Mesenchymal stem cell (in vitro differentiated cells and primary cell): ENCODE data around the gene GBA2.
A peak's percentile ranks its signal among the peaks of the same experiment; 100 is the strongest.

Source experiments
- DNase-seq: peaks from one replicate; pipeline ENCODE4 v3.0.0-alpha.2; 2013
- H2AFZ ChIP-seq: one replicate; pipeline ENCODE4 v1.6.1; 2013; ENCODE audit warnings: low read depth, mild to moderate bottlenecking, control low read depth, inconsistent platforms, low read length, moderate library complexity
- H2AK5ac ChIP-seq: 2 replicates; pipeline ENCODE4 v1.6.1; 2013; ENCODE audit warnings: low read length, moderate library complexity, mild to moderate bottlenecking, inconsistent platforms; ENCODE audit not compliant: severe bottlenecking
- H2BK120ac ChIP-seq: one replicate; pipeline ENCODE4 v1.6.1; 2013; ENCODE audit warnings: low read depth, mild to moderate bottlenecking, inconsistent platforms, low read length, moderate library complexity
- H2BK12ac ChIP-seq, 2 experiments: one replicate each; pipeline ENCODE4 v1.6.1; 2013; ENCODE audit warnings: inconsistent platforms in 2 of 2, low read length in 2 of 2, mild to moderate bottlenecking in 2 of 2, moderate library complexity in 2 of 2, control low read depth in 1 of 2
- H2BK15ac ChIP-seq: one replicate; pipeline ENCODE4 v1.6.1; 2013; ENCODE audit warnings: mild to moderate bottlenecking, low read depth, inconsistent platforms; ENCODE audit not compliant: poor library complexity, severe bottlenecking
- H2BK5ac ChIP-seq: 2 replicates; pipeline ENCODE4 v1.6.1; 2013; ENCODE audit warnings: low read depth, mild to moderate bottlenecking, low read length, control low read depth, inconsistent platforms; ENCODE audit not compliant: poor library complexity, severe bottlenecking
- H3K14ac ChIP-seq, 2 experiments: one replicate each; pipeline ENCODE4 v1.6.1; 2013; ENCODE audit warnings: inconsistent platforms in 2 of 2, low read length in 2 of 2, control low read depth in 1 of 2, mild to moderate bottlenecking in 1 of 2, moderate library complexity in 1 of 2
- H3K18ac ChIP-seq, 2 experiments: one replicate each; pipeline ENCODE4 v1.6.1; 2013; ENCODE audit warnings: inconsistent platforms in 2 of 2, low read length in 2 of 2, control low read depth in 1 of 2, low read depth in 1 of 2, mild to moderate bottlenecking in 1 of 2
- H3K23ac ChIP-seq, 2 experiments: one replicate each; pipeline ENCODE4 v1.6.1; 2013; ENCODE audit warnings: inconsistent platforms in 2 of 2, low read length in 2 of 2, mild to moderate bottlenecking in 2 of 2, moderate library complexity in 2 of 2, control low read depth in 1 of 2
- H3K27ac ChIP-seq: 2 replicates; pipeline ENCODE4 v1.5.1; 2013; ENCODE audit warnings: mild to moderate bottlenecking, moderate library complexity, low read length, control low read depth, inconsistent platforms; ENCODE audit not compliant: poor library complexity, severe bottlenecking
- H3K27me3 ChIP-seq, 2 experiments: 2 replicates each; pipeline versions ENCODE4 v1.6.1 to v1.7.0; 2013; ENCODE audit warnings: low read length in 2 of 2, mild to moderate bottlenecking in 2 of 2, moderate library complexity in 2 of 2, control low read depth in 1 of 2, inconsistent platforms in 1 of 2; ENCODE audit not compliant: control insufficient read depth in 1 of 2, insufficient read depth in 1 of 2
- H3K36me3 ChIP-seq, 2 experiments: 2 replicates each; pipeline versions ENCODE4 v1.6.1 to v1.7.0; 2013; ENCODE audit warnings: low read length in 2 of 2, control low read depth in 1 of 2, inconsistent platforms in 1 of 2, low read depth in 1 of 2, mild to moderate bottlenecking in 1 of 2; ENCODE audit not compliant: insufficient read depth in 2 of 2, control insufficient read depth in 1 of 2
- H3K4ac ChIP-seq, 2 experiments: one replicate each; pipeline ENCODE4 v1.6.1; 2013; ENCODE audit warnings: inconsistent platforms in 2 of 2, low read length in 2 of 2, mild to moderate bottlenecking in 2 of 2, moderate library complexity in 2 of 2, control low read depth in 1 of 2, low read depth in 1 of 2
- H3K4me1 ChIP-seq: 2 replicates; pipeline ENCODE4 v1.6.1; 2013; ENCODE audit warnings: low read depth, low read length, control low read depth; ENCODE audit not compliant: control insufficient read depth, insufficient read depth
- H3K4me2 ChIP-seq: 2 replicates; pipeline ENCODE4 v1.6.1; 2013; ENCODE audit warnings: low read length, mild to moderate bottlenecking, inconsistent platforms; ENCODE audit not compliant: poor library complexity, severe bottlenecking
- H3K4me3 ChIP-seq, 2 experiments: 2 replicates each; pipeline versions ENCODE4 v1.5.1 to v1.7.0; 2013; ENCODE audit warnings: low read length in 2 of 2, mild to moderate bottlenecking in 2 of 2, control low read depth in 1 of 2, low read depth in 1 of 2; ENCODE audit not compliant: insufficient read depth in 1 of 2
- H3K79me1 ChIP-seq: replicated peaks from 2 replicates; pipeline ENCODE4 v1.6.1; 2013; ENCODE audit warnings: mild to moderate bottlenecking, control low read depth, low read length, inconsistent platforms; ENCODE audit not compliant: poor library complexity, severe bottlenecking
- H3K9ac ChIP-seq: 2 replicates; pipeline ENCODE4 v1.7.0; 2013; ENCODE audit warnings: mild to moderate bottlenecking, low read length, moderate library complexity
- H3K9me3 ChIP-seq: 2 replicates; pipeline ENCODE4 v1.7.0; 2013; ENCODE audit warnings: mild to moderate bottlenecking, low read length; ENCODE audit not compliant: control insufficient read depth
- H4K8ac ChIP-seq: one replicate; pipeline ENCODE4 v1.6.1; 2013; ENCODE audit warnings: inconsistent platforms, mild to moderate bottlenecking, low read length, moderate library complexity
- H4K91ac ChIP-seq: one replicate; pipeline ENCODE4 v1.6.1; 2013; ENCODE audit warnings: mild to moderate bottlenecking, low read length, inconsistent platforms
- WGBS: methylation state at CpG from one replicate; pipeline ENCODE4 v1.1.7; 2013; ENCODE audit warnings: mixed read lengths; 5-methylcytosine and 5-hydroxymethylcytosine counted together

Gene GBA2

GRCh38 chr9:35760651-35761050 lies 11.6 kb upstream of the GBA2 start:
- Histone ChIP-seq H3K27ac (peak overlapping the region; percentile 56), H3K4me2 (no peak overlapping the region), H3K4ac (no peak overlapping the region), H2AK5ac (no peak overlapping the region), H3K4me3 (no peak overlapping the region), H2BK12ac (no peak overlapping the region), H4K91ac (no peak overlapping the region), H3K36me3 (peaks cover 0 to under 1% of the 10 kb centered on the region in 2 experiments), H4K8ac (no peak overlapping the region), H2BK15ac (no peak overlapping the region), H2BK5ac (no peak overlapping the region), H2BK120ac (no peak overlapping the region), H3K27me3 (no peaks in the 10 kb centered on the region), H3K23ac (no peak overlapping the region), H3K18ac (no peak overlapping the region), H3K14ac (no peak overlapping the region), H3K4me1 (peaks cover 12% of the 10 kb centered on the region), H3K9me3 (no peaks in the 10 kb centered on the region), H3K9ac (no peak overlapping the region), H3K79me1 (peaks cover 13% of the 10 kb centered on the region), H2AFZ (no peak overlapping the region)
- no peak for DNase-seq
- 96% methylated on average over 2 of the region's 2 CpGs for WGBS

GRCh38 chr9:35759795-35760194 lies 10.8 kb upstream of the GBA2 start:
- Histone ChIP-seq H3K27me3 (no peaks in the 10 kb centered on the region), H3K14ac (no peak overlapping the region), H4K8ac (no peak overlapping the region), H3K23ac (no peak overlapping the region), H3K18ac (no peak overlapping the region), H3K9ac (no peak overlapping the region), H3K4me2 (no peak overlapping the region), H3K4me1 (peaks cover 13% of the 10 kb centered on the region), H2BK15ac (no peak overlapping the region), H2AK5ac (no peak overlapping the region), H3K4me3 (no peak overlapping the region), H4K91ac (no peak overlapping the region), H2BK120ac (no peak overlapping the region), H3K9me3 (no peaks in the 10 kb centered on the region), H3K27ac (no peak overlapping the region), H3K36me3 (peaks cover 6% of the 10 kb centered on the region in 2 experiments), H2AFZ (no peak overlapping the region), H3K79me1 (peaks cover 16% of the 10 kb centered on the region), H2BK12ac (no peak overlapping the region), H3K4ac (no peak overlapping the region), H2BK5ac (no peak overlapping the region)
- no peak for DNase-seq
- 96% methylated on average over 4 of the region's 4 CpGs for WGBS

- H2AK5ac ChIP-seq, result no peak overlapping the region
- H3K4ac ChIP-seq, result no peak overlapping the region
- H3K14ac ChIP-seq, result no peak overlapping the region
- peaks cover 10 to 19% of the 10 kb centered on the region in 2 experiments for H3K36me3 ChIP-seq
- H3K4me3 ChIP-seq, result no peak overlapping the region
- H3K9ac ChIP-seq, result no peak overlapping the region
- H3K27ac ChIP-seq, result no peak overlapping the region
- H3K4me2 ChIP-seq, result no peak overlapping the region
- H4K91ac ChIP-seq, result no peak overlapping the region
- H3K79me1 ChIP-seq, result peaks cover 16% of the 10 kb centered on the region
- H4K8ac ChIP-seq, result no peak overlapping the region
- no peak overlapping the region for H2BK5ac ChIP-seq
- WGBS, result 72% methylated on average over 3 of the region's 3 CpGs
- no peaks in the 10 kb centered on the region for H3K27me3 ChIP-seq
- no peak overlapping the region for H2BK120ac ChIP-seq
- no peak overlapping the region for H2BK12ac ChIP-seq
- peaks cover 24% of the 10 kb centered on the region for H3K4me1 ChIP-seq
- DNase-seq, result no peak
- no peak overlapping the region for H2AFZ ChIP-seq
- H2BK15ac ChIP-seq, result no peak overlapping the region
- no peak overlapping the region for H3K18ac ChIP-seq
- H3K9me3 ChIP-seq, result no peaks in the 10 kb centered on the region
- no peak overlapping the region for H3K23ac ChIP-seq
These were observed 9.5 kb upstream of the GBA2 start for GRCh38 chr9:35758475-35759050.

- H4K8ac ChIP-seq, result no peak overlapping the region
- no peak overlapping the region for H2BK5ac ChIP-seq
- H3K27me3 ChIP-seq, result no peaks in the 10 kb centered on the region
- H3K23ac ChIP-seq, result no peak overlapping the region
- peaks cover 17 to 26% of the 10 kb centered on the region in 2 experiments for H3K36me3 ChIP-seq
- peak overlapping the region; percentile 46 for H3K27ac ChIP-seq
- no peaks in the 10 kb centered on the region for H3K9me3 ChIP-seq
- no peak overlapping the region for H3K14ac ChIP-seq
- H3K9ac ChIP-seq, result no peak overlapping the region
- no peak overlapping the region for H2AFZ ChIP-seq
- no peak overlapping the region for H2BK120ac ChIP-seq
- H3K4me2 ChIP-seq, result no peak overlapping the region
- H2BK15ac ChIP-seq, result no peak overlapping the region
- H2BK12ac ChIP-seq, result no peak overlapping the region
- no peak overlapping the region for H4K91ac ChIP-seq
- DNase-seq, result no peak
- H3K4me3 ChIP-seq, result no peak overlapping the region
- H3K79me1 ChIP-seq, result peaks cover 18% of the 10 kb centered on the region
- H3K4ac ChIP-seq, result no peak overlapping the region
- H2AK5ac ChIP-seq, result no peak overlapping the region
- H3K4me1 ChIP-seq, result peaks cover 28% of the 10 kb centered on the region
- H3K18ac ChIP-seq, result no peak overlapping the region
These were observed 8.9 kb upstream of the GBA2 start for GRCh38 chr9:35757892-35758275.
